ENCODE measurements around the gene CYBC1.

DNA sequence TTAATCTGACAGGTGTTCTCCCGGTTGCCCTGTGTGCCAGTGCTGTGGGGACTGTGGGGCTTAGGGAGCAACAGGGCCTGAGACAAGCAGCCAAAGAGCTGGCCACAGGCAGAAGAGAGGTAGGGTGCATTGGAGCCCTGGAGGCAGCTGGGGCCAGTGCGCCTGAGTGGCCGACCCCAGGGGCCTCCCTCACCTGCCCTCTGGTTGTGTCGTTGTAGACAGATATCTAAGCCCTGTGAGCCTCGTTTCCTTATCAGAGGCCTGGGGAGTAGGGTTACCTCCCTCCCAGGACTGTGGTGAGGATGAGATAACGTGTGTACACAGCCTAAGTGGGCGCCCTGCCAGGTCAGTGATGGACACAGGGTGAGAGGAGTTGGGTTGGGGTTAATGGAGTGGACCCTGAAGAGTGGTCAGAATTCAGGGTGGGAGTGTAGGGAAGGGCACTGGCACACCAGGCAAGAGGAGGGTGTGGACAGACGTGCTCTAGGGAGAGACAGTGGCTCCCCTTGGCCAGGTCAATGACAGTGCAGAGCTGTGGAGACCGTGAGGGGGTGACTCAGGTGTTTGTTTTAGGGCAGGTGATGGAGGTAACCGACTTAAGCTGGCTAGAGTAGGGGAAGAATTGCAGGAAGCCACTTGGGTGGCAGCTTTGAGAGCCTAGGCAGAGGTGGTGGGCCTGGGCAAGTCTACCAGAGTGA, 11.4 kb upstream of the CYBC1 start:
- TF ChIP-seq CTCF (IDR thresholded peaks at IDR 0.05; ENCODE audit: insufficient read depth, low read length) (no peak), POLR2AphosphoS5 (IDR thresholded peaks at IDR 0.05; ENCODE audit: low read depth) (no peak)
- TF ChIP-seq, protein P1, sequence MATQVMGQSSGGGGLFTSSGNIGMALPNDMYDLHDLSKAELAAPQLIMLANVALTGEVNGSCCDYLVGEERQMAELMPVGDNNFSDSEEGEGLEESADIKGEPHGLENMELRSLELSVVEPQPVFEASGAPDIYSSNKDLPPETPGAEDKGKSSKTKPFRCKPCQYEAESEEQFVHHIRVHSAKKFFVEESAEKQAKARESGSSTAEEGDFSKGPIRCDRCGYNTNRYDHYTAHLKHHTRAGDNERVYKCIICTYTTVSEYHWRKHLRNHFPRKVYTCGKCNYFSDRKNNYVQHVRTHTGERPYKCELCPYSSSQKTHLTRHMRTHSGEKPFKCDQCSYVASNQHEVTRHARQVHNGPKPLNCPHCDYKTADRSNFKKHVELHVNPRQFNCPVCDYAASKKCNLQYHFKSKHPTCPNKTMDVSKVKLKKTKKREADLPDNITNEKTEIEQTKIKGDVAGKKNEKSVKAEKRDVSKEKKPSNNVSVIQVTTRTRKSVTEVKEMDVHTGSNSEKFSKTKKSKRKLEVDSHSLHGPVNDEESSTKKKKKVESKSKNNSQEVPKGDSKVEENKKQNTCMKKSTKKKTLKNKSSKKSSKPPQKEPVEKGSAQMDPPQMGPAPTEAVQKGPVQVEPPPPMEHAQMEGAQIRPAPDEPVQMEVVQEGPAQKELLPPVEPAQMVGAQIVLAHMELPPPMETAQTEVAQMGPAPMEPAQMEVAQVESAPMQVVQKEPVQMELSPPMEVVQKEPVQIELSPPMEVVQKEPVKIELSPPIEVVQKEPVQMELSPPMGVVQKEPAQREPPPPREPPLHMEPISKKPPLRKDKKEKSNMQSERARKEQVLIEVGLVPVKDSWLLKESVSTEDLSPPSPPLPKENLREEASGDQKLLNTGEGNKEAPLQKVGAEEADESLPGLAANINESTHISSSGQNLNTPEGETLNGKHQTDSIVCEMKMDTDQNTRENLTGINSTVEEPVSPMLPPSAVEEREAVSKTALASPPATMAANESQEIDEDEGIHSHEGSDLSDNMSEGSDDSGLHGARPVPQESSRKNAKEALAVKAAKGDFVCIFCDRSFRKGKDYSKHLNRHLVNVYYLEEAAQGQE (IDR thresholded peaks at IDR 0.05; ENCODE audit: insufficient replicate concordance, low read depth), result no peak

Data from HL-60 (cell line).